HepG2 (cell line): ENCODE measurements around the gene CCL2.

Source experiments
- ATF3 ChIP-seq: sonication (generic); formaldehyde crosslinking; IDR thresholded peaks from 2 replicates; pipeline ENCODE4 v1.4.0; 2020; ENCODE audit warnings: missing genetic modification reagents
- CREB1 ChIP-seq, 2 experiments: fragments of 450-650 bp in 1 of 2; IDR thresholded peaks; 2 replicates each; pipeline ENCODE4 v1.6.1; 2016 to 2017; ENCODE audit warnings: control low read depth in 1 of 2, mild to moderate bottlenecking in 1 of 2, missing compliant biosample characterization in 1 of 2, missing genetic modification characterization in 1 of 2
- HMGXB4 ChIP-seq, 2 experiments: sonication (generic) in 1 of 2; formaldehyde crosslinking in 1 of 2; IDR thresholded peaks; 2 replicates each; pipeline versions ENCODE4 v1.4.0 to v1.6.1; 2018 to 2020; ENCODE audit warnings: missing genetic modification reagents in 2 of 2, borderline replicate concordance in 1 of 2, low read depth in 1 of 2, mild to moderate bottlenecking in 1 of 2, missing biosample characterization in 1 of 2
- POLR2A ChIP-seq, 2 experiments: IDR thresholded peaks; 2 replicates each; pipeline ENCODE4 v1.6.1; 2011; ENCODE audit warnings: low read depth in 2 of 2, low read length in 2 of 2, mild to moderate bottlenecking in 1 of 2, moderate library complexity in 1 of 2; ENCODE audit not compliant: insufficient read depth in 1 of 2
- STAT5B ChIP-seq: sonication (generic); formaldehyde crosslinking; IDR thresholded peaks from 2 replicates; pipeline ENCODE4 v1.4.0; 2020; ENCODE audit warnings: missing genetic modification reagents
- ZFAT ChIP-seq: sonication (generic); formaldehyde crosslinking; conservative IDR thresholded peaks from 2 replicates; pipeline ENCODE4 v1.8.1; 2023; ENCODE audit warnings: missing genetic modification reagents, inconsistent platforms
- ZNF552 ChIP-seq: sonication (generic); formaldehyde crosslinking; IDR thresholded peaks from 2 replicates; pipeline ENCODE4 v1.9.0; 2022; ENCODE audit warnings: missing genetic modification reagents, mild to moderate bottlenecking, borderline replicate concordance
- ZNF784 ChIP-seq: sonication (generic); formaldehyde crosslinking; IDR thresholded peaks from 2 replicates; pipeline ENCODE4 v1.5.1; 2020; ENCODE audit warnings: missing genetic modification reagents, mild to moderate bottlenecking, borderline replicate concordance

GRCh38 chr17:34257986-34258326, 2.9 kb downstream of the CCL2 start:
- no peak for TF ChIP-seq POLR2A (IDR thresholded peaks at IDR 0.05; ENCODE audit: insufficient read depth in 1 of 2, low read depth in 2 of 2, low read length in 2 of 2)
- no peak for TF ChIP-seq CREB1 (IDR thresholded peaks at IDR 0.05)
- no peak for TF ChIP-seq CREB1 (CRISPR knock-in tag; IDR thresholded peaks at IDR 0.05)
- TF ChIP-seq ZNF784 (CRISPR knock-in tag), result no peak
- TF ChIP-seq ZNF552 (CRISPR knock-in tag), result no peak
- TF ChIP-seq STAT5B (CRISPR knock-in tag), result no peak
- TF ChIP-seq ZFAT, result no peak
- no peak for TF ChIP-seq ATF3 (CRISPR knock-in tag)
- no peak for TF ChIP-seq HMGXB4 (CRISPR knock-in tag; IDR thresholded peaks at IDR 0.05; ENCODE audit: borderline replicate concordance in 1 of 2, low read depth in 1 of 2)
